Measurements from ENCODE around the gene LAMA3. TPM values are rescaled to one million over a fixed set of nuclear protein-coding genes. Genes with fewer than 3 reads are reported as not detected.

The LAMA3 gene
- total RNA-seq, 1 donor from 2014 or later = 40.1 TPM

DNA sequence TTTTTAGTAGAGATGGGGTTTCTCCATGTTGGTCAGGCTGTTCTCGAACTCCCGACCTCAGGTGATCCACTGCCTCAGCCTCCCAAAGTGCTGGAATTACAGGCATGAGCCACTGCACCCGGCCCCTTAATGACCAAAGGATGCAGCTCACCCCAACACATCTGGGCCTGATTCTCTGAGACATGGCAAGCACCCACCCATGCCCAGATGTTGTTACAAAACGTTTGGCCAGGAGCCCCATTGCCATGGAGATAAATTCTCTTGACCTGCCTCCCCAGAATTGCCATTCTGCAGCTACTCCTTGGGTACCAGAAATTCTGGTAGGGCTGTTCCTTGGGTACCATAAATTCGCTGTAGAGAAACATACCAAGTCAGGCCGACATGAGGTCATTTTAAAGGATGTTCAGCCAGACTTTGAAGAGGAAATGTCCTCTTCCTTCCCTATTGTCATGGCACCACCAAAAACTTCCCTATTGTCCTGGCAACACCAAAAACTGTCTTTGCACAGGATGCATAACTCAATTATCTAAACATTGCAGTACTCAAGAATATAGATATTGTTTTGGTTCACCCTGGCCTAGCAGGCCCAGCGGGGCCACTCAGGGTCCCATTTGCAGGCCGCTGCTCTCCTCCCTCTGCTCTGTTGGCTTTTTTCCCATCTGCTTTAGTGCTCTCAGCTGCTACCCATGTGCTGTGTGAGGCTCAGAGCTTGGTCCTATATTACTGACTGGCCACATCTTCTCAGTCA lies 164.4 kb downstream of the LAMA3 start:
- no peak for ATAC-seq

DNA sequence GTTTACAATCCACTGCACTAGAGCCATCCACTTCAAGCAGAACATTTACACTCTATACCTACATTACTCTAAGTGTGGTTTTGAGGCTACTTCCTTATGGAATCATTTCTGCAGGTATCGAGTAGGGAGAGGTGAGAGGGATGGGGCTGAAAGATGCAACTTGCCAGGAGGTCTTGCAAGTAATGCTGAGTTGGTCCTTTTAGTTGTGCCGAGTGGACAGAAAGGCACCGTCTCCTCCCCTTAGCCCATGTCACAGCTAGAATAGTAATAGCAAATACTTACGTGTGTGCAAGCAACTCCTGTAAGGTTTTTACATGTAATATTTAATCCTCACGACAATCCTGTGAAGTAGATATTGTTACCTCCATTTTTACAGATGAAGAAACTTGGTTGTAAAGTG lies 166.5 kb downstream of the LAMA3 start:
- ATAC-seq = no peak

DNA sequence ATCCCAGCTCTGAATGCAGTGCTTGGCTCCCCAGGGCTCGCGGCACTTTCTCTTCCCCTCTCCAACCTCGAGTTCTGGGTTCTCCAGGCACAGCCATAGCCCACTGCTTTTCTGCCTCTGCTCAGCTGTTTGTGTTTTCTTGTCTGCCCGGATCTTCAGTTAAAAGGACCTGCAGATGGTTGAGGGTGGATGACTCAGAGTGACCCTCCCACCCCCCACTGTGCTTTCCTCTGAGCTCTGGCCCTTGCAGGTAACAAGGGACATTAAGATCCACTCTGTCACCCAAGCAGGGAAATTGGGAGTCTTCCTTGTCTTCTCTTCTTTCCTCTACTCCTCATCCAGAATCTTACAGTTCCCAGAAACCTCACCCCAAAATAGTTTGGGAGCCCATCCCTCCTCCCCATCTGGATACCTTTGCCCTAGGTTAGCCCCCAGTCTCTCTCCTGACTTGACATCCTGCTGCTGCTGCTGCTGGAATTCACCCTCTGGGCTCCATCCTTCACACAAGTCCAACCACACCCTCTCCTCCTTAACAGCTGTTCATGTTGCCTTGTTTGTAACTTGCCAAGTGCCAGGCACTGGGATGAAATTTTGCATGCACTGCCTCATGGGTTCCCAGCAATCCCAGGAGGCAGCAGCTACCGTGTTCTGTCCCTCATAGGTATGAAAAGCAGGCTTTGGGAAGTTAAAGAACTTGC lies 167.4 kb downstream of the LAMA3 start:
- no peak for ATAC-seq

DNA sequence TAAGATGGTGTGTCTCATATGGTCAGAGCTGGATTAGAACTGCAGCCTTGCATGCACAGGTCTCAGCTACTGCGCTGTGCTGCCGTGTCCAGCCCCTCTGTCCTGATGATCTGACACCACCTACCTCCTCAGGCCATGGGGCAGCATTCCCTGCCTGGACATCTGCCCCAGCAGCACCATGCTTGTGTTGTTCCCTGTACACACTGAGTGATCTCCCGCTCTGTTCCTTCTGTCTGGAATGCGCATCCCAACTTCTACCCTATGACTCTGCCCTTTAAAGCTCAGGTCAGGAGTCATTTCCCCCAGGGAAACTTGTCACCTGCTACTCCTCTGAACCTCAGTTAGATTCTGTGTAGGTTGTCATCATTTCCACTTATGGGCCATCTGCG lies 167.9 kb downstream of the LAMA3 start:
- no peak for ATAC-seq

DNA sequence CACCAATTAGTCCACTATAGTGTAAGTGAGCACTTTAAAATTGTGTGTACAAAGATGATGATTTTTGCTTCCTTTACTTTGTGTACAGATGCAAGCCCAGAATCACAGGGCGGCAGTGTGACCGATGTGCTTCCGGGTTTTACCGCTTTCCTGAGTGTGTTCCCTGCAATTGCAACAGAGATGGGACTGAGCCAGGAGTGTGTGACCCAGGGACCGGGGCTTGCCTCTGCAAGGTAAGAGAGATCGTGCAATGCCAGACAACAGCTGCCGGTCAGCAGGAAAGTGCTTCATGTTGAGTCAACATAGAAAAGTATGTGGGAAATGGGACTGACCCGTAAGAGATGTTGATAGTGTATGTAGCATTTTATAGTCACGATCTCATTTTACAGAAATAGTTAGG lies 168.5 kb downstream of the LAMA3 start:
- ATAC-seq = peak; percentile 41

DNA sequence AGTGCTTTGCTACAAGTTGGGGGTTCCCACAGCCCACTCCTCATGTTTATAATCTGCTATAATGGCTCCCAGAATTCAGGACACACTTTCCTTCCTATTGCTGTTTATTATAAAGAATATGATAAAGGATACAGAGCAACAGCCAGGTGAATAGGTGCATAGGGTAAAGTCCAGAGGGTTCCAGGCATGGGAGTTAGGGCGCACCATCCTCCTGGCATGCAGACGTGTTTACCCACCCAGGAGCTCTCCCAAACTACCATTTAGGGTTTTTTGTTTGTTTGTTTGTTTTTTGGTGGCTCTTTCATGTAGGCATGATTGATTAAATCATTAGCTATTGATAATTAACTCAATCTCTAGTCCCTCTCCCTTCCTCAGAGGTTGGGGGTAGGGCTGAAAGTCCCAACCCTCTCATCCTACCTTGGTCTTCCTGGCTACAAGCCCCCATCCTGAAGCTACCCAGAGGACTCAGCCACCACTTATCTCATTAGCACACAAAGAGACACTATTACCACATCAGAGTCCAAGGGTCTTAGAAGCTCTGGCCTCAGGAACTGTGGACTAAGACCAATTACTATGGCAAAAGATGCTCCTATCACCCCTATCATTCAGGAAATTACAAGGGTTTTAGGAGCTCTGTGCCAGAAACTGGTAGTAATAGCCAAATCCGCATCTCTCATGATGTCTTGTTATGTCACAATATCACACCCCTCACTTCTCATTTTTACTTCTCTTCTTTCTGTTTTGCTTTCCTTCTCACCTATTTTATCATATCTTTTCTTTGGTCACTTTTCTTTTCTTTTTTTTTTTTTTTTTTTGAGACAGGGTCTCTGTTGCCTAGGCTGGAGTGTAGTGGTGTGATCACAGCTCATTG lies 170.4 kb downstream of the LAMA3 start:
- no peak for ATAC-seq

DNA sequence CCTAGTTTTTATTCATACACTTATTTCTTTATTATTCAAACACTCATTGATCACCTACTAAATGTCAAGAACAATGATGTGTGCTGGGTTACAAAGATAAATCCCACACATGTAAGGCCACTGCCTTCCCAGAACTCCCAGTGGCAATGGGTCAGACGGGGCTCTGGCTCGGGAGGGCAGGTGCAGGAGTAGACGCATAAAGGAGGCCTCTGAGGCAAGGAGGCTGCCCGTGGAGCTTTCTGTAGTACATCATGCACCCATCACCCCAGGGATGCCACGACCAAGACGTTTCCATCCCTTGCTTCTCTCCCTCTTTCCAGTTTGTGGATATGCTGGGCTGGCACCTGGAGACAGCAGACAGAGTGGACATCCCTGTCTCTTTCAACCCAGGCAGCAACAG lies 172.1 kb downstream of the LAMA3 start:
- no peak for ATAC-seq

DNA sequence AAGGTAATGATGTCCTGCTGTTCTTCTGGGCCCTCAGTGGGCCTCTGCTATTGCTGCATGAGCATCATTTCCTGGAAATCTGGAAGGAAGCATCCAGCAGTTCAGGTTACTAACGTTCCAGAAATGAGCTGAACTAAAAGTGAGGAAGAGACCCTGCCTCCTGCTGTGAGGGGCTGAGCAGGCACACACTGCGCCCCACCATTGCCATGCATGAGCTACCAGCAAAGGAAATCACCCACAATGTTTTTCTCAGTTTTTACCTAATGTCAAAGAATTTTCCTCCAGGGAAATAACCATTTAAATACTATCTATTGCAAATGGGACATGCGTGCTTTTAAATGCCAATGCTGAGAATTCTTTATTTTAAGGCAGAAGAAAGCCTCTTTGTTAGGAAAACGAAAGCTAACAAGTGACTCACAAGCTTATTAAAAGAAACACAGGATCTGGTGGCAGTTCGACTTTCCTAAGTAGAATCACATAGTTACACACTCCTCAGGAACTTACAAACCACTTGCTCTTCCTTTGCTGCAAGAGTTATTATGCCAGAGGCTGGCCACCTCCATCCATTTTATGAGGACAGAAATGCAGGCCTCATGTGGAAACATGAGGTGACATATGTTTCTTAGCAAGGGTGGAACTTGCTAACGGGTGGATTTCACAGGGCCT lies 172.7 kb downstream of the LAMA3 start:
- no peak for ATAC-seq

DNA sequence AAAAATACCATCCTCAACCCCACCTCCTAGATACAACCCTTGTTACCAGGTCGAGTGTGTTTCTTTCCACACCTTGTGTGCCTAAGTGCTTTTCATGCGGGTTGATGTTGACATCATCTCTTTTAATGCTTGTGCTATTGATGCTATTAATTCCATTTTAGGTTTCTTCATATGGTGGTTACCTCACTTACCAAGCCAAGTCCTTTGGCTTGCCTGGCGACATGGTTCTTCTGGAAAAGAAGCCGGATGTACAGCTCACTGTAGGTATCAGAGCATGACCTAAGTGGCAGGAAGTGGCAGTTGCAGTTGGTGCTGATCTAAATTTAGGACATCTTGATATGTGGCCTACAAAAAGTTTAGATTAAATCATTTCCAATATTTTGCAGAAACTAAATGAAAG lies 175.4 kb downstream of the LAMA3 start:
- ATAC-seq = no peak

DNA sequence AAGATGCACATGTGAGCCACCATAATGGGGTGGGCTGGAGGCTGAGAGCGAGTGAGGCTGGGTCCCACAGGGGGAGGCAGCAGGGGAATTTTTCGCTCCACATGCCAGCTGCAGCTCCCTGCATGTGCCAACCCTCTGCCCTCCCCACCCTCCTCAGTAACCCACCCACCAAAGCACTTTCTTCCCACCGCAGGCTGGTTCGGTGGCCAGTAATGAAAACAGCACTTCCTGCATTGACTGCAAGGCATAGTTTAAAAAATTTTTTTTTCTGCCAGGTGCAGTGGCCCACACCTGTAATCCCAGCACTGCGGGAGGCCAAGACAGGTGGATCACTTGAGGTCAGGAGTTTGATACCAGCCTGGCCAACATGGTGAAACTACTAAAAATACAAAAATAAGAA lies 177.8 kb downstream of the LAMA3 start:
- ATAC-seq = no peak

DNA sequence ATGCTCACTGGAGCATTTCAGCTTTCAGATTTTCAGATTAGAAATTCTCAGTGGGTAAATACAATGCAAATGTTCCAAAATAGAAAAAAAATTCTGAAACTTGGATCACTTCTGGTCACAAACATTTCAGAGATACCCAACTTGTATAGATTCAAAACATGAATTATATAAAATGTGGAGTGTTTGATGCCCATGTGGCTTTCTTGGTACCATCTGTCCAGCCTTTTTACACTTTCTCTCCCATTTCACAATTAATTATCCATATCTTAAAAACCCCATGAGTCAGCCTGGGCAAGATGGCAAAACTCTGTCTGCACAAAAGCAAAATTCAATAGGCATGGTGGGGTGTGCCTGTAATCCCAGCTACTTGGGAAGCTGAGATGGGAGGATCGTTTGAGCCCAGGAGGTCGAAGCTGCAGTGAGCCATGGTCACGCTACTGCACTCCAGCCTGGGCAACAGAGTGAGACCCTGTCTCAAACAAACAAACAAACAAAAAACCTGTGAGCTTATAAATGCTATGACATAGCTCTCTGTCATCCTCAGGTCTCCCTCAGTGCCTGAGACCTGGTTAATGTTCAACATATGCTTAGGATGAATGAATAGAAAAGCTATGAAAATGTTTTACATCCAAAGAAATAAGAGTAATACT lies 179.0 kb downstream of the LAMA3 start:
- ATAC-seq = no peak

DNA sequence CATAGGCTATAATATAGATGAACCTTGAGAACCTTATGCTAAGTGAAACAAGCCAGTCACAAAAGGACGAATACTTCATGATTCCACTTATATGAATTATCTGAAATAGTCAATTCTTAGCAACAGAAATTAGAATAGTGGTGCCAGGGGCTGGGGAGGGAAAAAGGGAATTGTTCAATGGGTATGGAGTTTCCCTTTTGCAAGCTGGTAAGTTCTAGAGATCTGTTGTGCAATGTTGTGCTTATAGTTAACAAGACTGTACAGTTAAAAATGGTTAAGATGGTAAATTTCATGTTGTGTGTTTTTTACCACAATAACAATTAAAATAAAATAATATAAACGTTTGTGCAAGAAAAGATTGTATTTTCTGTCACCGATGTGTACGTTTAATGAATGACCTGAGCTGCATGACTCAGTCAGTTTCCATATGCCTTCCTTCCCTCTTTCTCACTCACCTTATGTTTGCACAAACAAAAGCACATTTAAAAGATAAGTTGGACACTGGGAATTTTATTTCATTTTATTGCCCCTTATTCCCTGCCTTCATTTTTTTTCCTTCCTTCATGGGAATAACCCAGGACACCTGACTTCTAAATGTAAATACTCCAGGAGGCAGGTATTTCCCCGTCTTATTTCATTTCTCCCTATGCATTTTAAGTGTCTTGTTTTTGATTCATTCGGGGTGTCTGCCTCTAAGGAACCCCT lies 181.6 kb downstream of the LAMA3 start:
- ATAC-seq = no peak

DNA sequence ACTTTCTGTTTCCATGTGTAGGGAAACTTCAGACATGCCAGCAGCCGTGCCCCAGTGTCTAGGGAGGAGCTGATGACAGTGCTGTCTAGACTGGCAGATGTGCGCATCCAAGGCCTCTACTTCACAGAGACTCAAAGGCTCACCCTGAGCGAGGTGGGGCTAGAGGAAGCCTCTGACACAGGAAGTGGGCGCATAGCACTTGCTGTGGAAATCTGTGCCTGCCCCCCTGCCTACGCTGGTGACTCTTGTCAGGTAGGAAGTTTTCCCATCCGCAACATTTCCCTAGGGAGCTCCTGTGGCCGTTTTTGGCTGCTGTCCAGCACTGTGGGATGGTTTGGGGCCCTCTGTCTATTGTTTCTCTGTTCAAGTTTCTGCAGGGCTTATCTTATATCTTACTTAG lies 182.2 kb downstream of the LAMA3 start:
- peak; percentile 15 for ATAC-seq

DNA sequence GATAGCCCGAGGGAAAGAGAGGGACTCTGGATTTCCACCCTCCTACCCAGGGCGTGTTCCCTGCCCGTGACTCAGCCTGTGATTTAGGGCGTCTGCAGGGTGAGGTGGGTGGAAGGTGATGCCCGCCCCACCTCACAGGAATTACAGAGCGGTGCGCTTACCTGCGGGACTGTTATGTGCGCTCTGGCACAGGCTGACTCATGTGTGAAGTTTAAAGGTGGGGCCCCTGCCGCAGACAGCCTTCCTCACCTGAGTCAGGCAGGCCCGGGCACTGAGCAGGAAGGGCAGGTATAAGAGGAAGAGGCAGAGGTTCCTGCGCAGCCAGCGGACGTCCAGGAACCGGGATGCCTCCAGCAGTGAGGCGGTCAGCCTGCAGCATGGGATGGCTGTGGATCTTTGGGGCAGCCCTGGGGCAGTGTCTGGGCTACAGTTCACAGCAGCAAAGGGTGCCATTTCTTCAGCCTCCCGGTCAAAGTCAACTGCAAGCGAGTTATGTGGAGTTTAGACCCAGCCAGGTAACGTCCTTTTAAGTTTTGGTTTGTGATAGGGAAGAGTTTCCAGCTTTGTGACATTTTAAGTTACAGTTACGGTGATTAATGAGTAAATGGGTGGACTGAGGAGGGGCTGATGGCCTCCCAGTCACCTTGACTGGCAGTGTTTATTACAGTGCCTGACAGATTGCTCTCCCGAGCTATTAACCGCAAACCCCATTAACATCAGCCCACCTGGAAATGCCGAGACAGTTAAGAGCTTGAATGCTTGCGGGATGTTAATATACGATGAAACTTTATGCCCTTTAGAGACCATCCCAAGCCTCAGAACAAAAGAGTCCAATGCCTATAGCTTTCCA lies 183.7 kb downstream of the LAMA3 start:
- peak; percentile 99 for ATAC-seq

DNA sequence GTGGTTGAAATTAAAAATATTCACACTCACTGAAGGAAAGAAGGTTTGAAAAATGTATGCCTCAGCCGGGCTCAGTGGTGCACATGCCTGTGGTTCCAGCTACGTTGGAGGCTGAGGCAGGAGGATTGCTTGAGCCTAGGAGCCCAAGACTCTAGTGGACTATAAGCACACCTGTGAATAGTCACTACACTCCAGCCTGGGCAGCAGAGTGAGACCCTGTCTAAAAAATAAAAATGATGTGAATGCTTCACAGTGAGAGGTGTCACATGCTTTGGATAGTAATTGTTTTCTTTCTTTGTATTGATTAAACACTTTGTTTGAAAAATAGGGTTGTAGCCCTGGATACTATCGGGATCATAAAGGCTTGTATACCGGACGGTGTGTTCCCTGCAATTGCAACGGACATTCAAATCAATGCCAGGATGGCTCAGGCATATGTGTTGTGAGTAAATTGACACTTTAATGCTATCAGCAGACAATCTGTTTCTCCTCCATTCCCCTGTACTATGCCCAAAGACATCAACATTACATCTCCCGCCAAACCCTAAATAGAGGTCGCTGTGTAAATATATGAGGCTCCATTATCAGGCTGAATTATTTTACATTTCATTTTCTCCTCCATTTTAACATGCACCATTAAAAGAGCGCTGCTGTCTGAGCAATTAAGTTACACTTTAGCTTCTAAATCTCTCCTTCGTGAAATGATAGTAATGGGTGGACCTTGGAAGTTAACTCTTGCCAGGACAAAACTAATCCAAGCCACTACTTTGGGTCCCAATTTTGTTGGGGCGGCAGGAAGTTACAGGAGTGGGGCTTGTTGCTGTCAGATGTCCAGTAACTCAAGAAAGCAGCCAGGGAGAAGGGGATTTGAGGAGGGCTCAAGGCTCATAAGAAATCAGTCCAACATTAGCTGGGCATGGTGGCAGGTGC lies 187.0 kb downstream of the LAMA3 start:
- ATAC-seq = no peak

DNA sequence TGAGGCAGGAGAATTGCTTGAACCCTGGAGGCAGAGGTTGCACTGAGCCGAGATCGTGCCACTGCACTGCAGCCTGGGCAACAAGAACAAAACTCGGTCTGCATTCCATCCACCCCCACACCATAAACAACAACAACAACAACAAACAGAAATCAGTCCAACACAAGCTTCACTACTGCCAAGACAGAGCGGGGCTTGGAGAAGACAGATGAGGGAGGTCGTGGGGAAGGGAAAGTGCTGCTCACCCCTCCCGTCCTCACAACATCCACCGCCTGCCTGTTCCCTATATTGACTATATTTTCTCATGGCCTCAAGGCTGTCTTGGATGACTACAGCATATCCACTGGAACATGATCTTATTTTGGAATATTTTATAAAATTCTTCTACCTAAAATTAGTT lies 187.7 kb downstream of the LAMA3 start:
- ATAC-seq = no peak

DNA sequence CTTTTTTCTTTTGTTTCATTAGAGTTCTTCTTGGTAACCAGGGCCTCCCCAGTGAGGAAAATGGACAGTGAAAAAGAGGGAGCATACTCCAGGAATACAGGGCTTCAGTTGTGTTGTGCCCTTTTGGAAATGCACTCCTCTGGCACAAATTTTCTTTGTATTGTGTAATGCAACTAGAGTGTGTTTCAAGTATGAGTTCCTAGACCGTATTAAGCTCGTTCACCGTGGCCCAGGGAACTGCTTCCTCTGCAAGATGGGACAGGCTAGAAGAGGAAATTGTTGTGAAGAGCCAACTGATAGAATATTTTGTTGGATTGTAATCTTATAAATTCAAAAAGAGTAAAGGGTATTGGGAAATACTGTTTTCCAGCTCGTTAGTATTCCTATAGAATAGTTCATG lies 188.1 kb downstream of the LAMA3 start:
- ATAC-seq = no peak

DNA sequence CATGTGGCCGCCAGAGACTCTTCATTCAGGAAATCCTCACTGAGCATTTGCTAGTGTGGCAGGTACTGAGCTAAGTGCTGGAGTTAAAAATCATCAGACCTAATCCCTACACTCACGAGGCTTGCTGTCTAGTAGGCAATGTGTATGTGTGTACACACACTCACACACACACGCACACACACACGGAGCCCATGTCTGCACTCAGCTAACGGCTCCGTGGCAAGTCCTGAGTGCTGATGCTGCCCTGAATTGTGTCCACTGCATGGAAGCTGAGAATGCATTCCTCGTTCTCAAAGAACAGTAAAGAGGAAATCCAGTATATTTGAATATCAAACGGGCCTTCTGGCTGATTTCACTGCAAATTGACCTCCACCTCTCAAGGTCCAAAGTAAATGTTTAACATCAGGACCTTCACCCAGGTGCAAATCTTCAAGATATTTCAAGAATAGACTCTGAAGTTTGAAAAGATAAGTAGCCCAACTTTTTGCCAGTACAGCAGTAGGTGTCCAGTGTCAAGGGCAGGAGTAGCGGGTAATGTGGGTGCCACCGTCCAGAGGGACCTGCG lies 189.2 kb downstream of the LAMA3 start:
- ATAC-seq = no peak

DNA sequence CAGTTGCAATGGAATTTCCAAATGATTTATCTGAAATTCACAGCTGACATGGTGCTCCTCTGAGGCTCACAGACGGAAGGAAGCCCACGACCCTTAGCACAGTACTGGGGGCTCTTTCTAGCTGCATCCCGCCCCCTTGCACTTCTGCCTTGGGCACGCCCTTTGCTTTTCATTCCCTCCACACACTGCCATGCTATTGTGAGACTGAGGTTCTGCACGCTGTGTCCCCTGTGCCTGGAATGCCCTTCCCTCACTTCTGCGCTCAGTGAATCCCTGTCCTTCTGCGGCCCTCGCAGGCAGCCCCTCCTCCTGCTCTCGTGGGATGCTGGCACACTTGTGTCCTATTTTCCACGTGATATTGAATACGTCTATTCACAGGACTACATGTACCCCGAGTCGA lies 189.9 kb downstream of the LAMA3 start:
- no peak for ATAC-seq

Measured in esophagus mucosa (tissue), 1 donor.